ENCODE results near the gene LYST. TPM values are rescaled to one million over a fixed set of nuclear protein-coding genes. Genes with fewer than 3 reads are reported as not detected.

The LYST gene
- total and polyA plus RNA-seq, 2 of the 4 experiments (the other 2 are of a cell fraction) = 2.2 to 7.2 TPM

- H3K27me3 ChIP-seq (ENCODE audit: control insufficient read depth, insufficient read depth, low read length) = peaks cover 11% of the 10 kb centered on the region
- TF ChIP-seq MAFK (IDR thresholded peaks at IDR 0.05; ENCODE audit: low read depth, low read length) (no peak), USF2 (IDR thresholded peaks at IDR 0.05; ENCODE audit: low read depth, low read length) (no peak), POLR2A (IDR thresholded peaks at IDR 0.05; ENCODE audit: low read depth, low read length) (no peak), MXI1 (IDR thresholded peaks at IDR 0.05; ENCODE audit: borderline replicate concordance, low read depth, low read length) (no peak), CTCF (conservative IDR thresholded peaks at IDR 0.05; ENCODE audit: low read depth, low read length) (no peak), BHLHE40 (IDR thresholded peaks at IDR 0.05; ENCODE audit: low read depth, low read length) (no peak), CHD1 (IDR thresholded peaks at IDR 0.05; ENCODE audit: low read depth, low read length) (no peak), ELK1 (IDR thresholded peaks at IDR 0.05; ENCODE audit: borderline replicate concordance, low read depth, low read length) (no peak), FOS (IDR thresholded peaks at IDR 0.05; ENCODE audit: low read depth, low read length) (no peak), RCOR1 (IDR thresholded peaks at IDR 0.05; ENCODE audit: insufficient replicate concordance, low read length) (no peak), SMC3 (IDR thresholded peaks at IDR 0.05; ENCODE audit: low read depth, low read length) (no peak)
- no peak overlapping the region for H3K4me2 ChIP-seq (ENCODE audit: low read depth, low read length)
- no peaks in the 10 kb centered on the region for H3K4me1 ChIP-seq (ENCODE audit: control insufficient read depth, insufficient read depth, low read length)
- no CpG with 5 or more reads among the region's 4 CpGs for WGBS, 2 experiments (ENCODE audit: extremely low coverage in 2 of 2, insufficient read length in 1 of 2)
- no peak overlapping the region for H2BK20ac ChIP-seq (ENCODE audit: low read depth, low read length)
- CTCF ChIA-PET = no interaction called here
- in situ Hi-C loops (cut with MboI; ENCODE audit: low sequenced_read_pairs) (no loop called here), dilution Hi-C loops (cut with HindIII; ENCODE audit: low sequenced_read_pairs, unreplicated experiment) (no loop called here), intact Hi-C loops (cut with micrococcal nuclease) (no loop called here)
- H2AK9ac ChIP-seq (replicated peaks; ENCODE audit: low read depth, low read length, poor library complexity) = no peak overlapping the region
- POLR2A ChIA-PET (ENCODE audit: unreplicated experiment) = no interaction called here
- H3K9me3 ChIP-seq (ENCODE audit: control insufficient read depth, insufficient read depth, low read length) = no peaks in the 10 kb centered on the region
- no peak overlapping the region for H4K91ac ChIP-seq (ENCODE audit: insufficient read depth, low read depth, low read length)
- H3K27ac ChIP-seq (ENCODE audit: insufficient read depth, low read length) = no peak overlapping the region
- H3K14ac ChIP-seq (replicated peaks; ENCODE audit: low read depth, low read length) = no peak overlapping the region
- H3K9me1 ChIP-seq (ENCODE audit: insufficient read depth, low read length) = no peaks in the 10 kb centered on the region
- no peak overlapping the region for H4K5ac ChIP-seq (ENCODE audit: low read depth, low read length)
- ATAC-seq (ENCODE audit: low read depth) = no peak
- H3K9ac ChIP-seq (ENCODE audit: low read depth, low read length) = no peak overlapping the region
- no peak overlapping the region for H3K18ac ChIP-seq (ENCODE audit: low read depth, low read length)
- no TSS peak for BruUV-seq (replicated peaks)
- H2BK5ac ChIP-seq (ENCODE audit: low read depth, low read length, poor library complexity, severe bottlenecking) = no peak overlapping the region
- no peak overlapping the region for H2BK120ac ChIP-seq (ENCODE audit: low read depth, low read length)
- H3K36me3 ChIP-seq (ENCODE audit: control insufficient read depth, insufficient read depth, low read length) = no peaks in the 10 kb centered on the region
- no peak overlapping the region for H4K8ac ChIP-seq (ENCODE audit: low read depth in 2 of 2, low read length in 2 of 2)
- no peak overlapping the region for H2BK15ac ChIP-seq (ENCODE audit: low read depth, low read length)
- H4K20me1 ChIP-seq (ENCODE audit: insufficient read depth, low read length) = no peaks in the 10 kb centered on the region
- no peaks in the 10 kb centered on the region for H3K79me1 ChIP-seq (ENCODE audit: low read depth in 1 of 2, low read length in 2 of 2)
- no peak overlapping the region for H2AFZ ChIP-seq (replicated peaks; ENCODE audit: low read length, poor library complexity)
- H2AK5ac ChIP-seq (ENCODE audit: low read depth, low read length) = no peak overlapping the region
- H3K4ac ChIP-seq (ENCODE audit: low read depth, low read length) = no peak overlapping the region
- H3K23ac ChIP-seq (ENCODE audit: low read depth, low read length) = no peak overlapping the region
- H3K56ac ChIP-seq (ENCODE audit: extremely low read depth, insufficient read depth, low read length) = no peak overlapping the region
- no peak for DNase-seq
- no peak overlapping the region for H3K4me3 ChIP-seq (ENCODE audit: insufficient read depth, low read depth, low read length)
Measured at GRCh38 chr1:235625831-235626230, 240.9 kb downstream of the LYST start.

Measured in IMR-90 (cell line).